ENCODE results near the gene EHMT1. TPM values are rescaled to one million over a fixed set of nuclear protein-coding genes. Genes with fewer than 3 reads are reported as not detected.
A peak's percentile ranks its signal among the peaks of the same experiment; 100 is the strongest.

Gene EHMT1
- total RNA-seq, 2 donors from 2014 or later: 93.1 to 184 TPM

DNA sequence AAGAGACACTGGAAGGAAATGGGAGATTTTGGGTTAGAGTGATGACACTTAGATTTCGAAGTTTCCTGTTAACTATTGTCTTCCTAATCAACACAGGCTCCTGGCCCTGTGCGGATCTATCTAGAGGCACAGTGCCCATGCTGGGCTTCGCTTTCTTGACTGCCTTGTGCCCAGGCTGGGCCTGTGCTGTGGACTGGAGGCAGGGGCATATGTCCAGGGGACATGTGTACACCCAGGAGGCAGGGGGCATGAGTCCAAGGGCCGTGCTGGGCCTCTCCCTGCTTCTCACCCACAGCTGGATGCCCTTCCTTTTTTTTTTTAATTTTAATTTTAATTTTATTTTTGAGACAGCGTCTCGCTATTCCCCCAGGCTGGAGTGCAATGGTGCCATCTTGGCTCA lies 37.6 kb downstream of the EHMT1 start:
- no peak for DNase-seq (ENCODE audit: low spot score)
- no peaks in the 10 kb centered on the region for H3K36me3 Mint-ChIP-seq
- H3K4me3 Mint-ChIP-seq: no peak overlapping the region
- no peaks in the 10 kb centered on the region for H3K9me3 Mint-ChIP-seq
- H3K27ac Mint-ChIP-seq: no peak overlapping the region
- ATAC-seq: no peak
- no peaks in the 10 kb centered on the region for H3K27me3 Mint-ChIP-seq
- peaks cover 28 to 30% of the 10 kb centered on the region in 2 donors for H3K4me1 Mint-ChIP-seq (ENCODE audit: low read depth in 2 of 2)

DNA sequence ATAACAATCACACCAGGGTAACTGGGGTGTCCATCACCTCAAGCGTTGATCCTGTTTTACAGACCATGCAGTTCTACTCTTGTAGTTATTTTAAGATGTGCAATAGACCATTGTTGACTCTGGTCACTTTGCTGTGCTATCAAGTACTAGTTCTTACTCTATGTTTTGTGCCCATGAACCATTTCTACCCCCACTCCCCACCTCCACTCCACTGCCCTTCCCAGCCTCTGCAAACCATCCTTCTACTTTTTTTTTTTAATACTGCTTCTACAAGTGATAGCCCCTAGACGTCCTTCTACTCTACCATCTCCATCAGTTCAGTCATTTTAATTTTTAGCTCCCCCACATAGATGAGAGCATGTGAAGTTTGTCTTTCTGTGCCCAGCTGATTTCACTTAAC lies 38.8 kb downstream of the EHMT1 start:
- ATAC-seq (no peak), DNase-seq (ENCODE audit: low spot score) (no peak)
- H3K27me3 Mint-ChIP-seq: no peaks in the 10 kb centered on the region
- peaks cover 24 to 27% of the 10 kb centered on the region in 2 donors for H3K4me1 Mint-ChIP-seq (ENCODE audit: low read depth in 2 of 2)
- H3K27ac Mint-ChIP-seq: no peak overlapping the region
- no peaks in the 10 kb centered on the region for H3K9me3 Mint-ChIP-seq
- no peaks in the 10 kb centered on the region for H3K36me3 Mint-ChIP-seq
- no peak overlapping the region for H3K4me3 Mint-ChIP-seq

DNA sequence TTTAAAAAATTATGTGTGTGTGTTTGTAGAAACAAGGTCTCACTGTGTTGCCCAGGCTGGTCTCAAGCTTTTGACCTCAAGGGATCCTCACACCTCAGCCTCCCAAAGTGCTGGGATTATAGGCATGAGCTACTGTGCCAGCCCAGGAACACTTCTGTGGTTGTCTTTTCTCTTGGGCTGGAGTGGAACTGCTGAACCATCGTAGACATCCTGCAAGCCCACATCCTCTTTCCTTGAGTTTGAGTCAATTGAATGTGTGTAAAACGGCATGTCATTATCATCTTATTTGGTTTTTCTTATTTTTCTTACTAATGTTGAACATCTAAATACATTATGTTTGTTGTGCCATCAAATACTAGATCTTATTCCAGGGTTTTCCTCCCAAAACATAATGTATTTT lies 40.0 kb downstream of the EHMT1 start:
- Mint-ChIP-seq H3K36me3 (no peaks in the 10 kb centered on the region), H3K9me3 (no peaks in the 10 kb centered on the region), H3K27me3 (no peaks in the 10 kb centered on the region), H3K4me1 (ENCODE audit: low read depth in 2 of 2) (peaks cover 24 to 31% of the 10 kb centered on the region in 2 donors), H3K27ac (peak overlapping the region; percentile 39 to 74), H3K4me3 (no peak overlapping the region)
- no peak for DNase-seq (ENCODE audit: low spot score)
- no peak for ATAC-seq

DNA sequence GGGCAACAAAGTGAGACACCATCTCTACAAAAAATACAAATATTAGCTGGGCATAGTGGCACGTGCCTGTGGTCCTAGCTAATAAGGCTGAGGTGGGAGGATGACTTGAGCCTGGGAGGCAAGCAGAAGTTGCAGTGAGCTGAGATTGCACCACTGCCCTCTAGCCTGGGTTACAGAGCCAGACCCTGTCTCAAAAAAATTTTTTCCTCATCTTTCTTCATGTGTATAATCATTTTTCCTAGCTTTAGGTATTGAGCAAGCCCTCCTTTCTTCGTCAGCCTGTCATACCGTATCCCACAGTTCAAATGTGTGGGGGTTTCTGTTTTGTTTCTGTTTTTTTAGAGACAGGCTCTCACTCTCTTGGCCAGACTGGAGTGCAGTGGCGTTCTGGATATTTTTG lies 41.3 kb downstream of the EHMT1 start:
- no peaks in the 10 kb centered on the region for H3K9me3 Mint-ChIP-seq
- DNase-seq (ENCODE audit: low spot score) (no peak), ATAC-seq (no peak)
- no peaks in the 10 kb centered on the region for H3K36me3 Mint-ChIP-seq
- no peaks in the 10 kb centered on the region for H3K27me3 Mint-ChIP-seq
- H3K4me3 Mint-ChIP-seq: no peak overlapping the region
- peaks cover 24 to 32% of the 10 kb centered on the region in 2 donors for H3K4me1 Mint-ChIP-seq (ENCODE audit: low read depth in 2 of 2)
- peak overlapping the region in 1 of 2 donors; percentile 52 for H3K27ac Mint-ChIP-seq

DNA sequence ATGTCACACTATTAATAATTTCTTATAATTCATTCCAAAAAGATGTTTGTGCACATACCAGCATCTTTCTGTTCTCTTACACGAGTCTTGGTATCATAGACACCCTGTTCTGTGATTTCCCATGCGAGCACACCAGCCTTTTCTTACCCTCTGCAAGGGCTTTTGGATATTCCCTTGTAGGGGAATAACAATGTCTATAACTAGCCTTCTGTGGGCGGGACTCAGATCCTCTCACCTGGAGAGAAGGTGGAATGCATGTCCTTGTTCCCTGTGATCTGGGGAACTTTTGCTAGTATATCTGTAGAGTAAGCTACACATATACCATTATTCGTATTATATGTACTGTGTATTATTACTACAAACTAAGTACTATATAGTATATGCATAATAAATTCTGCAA lies 44.8 kb downstream of the EHMT1 start:
- DNase-seq (ENCODE audit: low spot score): no peak
- no peak for ATAC-seq
- Mint-ChIP-seq H3K27me3 (no peaks in the 10 kb centered on the region), H3K9me3 (no peaks in the 10 kb centered on the region), H3K4me3 (no peak overlapping the region), H3K4me1 (ENCODE audit: low read depth in 2 of 2) (peaks cover 25 to 32% of the 10 kb centered on the region in 2 donors), H3K36me3 (no peaks in the 10 kb centered on the region), H3K27ac (no peak overlapping the region)

DNA sequence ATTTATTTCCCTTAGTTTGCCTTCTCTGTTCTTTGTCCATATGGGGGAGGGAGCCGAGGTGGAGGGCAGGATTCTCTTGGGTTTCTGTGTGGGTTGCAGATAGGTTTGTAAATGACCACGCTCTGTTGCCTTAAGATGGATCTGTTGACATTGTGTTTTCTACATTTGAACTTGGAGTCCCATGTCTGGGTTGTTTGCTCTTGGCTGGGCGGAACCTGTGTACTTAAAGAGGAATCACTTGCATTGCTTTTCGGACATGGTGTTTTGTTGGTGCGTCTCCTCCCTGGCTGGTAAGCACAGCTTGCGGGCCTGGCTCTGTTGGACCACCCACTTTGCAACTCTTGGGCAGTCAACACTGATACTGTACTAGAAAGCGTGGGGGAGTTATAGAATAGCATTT lies 45.9 kb downstream of the EHMT1 start:
- ATAC-seq (no peak), DNase-seq (ENCODE audit: low spot score) (no peak)
- H3K4me3 Mint-ChIP-seq: no peak overlapping the region
- H3K36me3 Mint-ChIP-seq: peaks cover 7% of the 10 kb centered on the region
- no peak overlapping the region for H3K27ac Mint-ChIP-seq
- no peaks in the 10 kb centered on the region for H3K27me3 Mint-ChIP-seq
- no peaks in the 10 kb centered on the region for H3K9me3 Mint-ChIP-seq
- H3K4me1 Mint-ChIP-seq (ENCODE audit: low read depth in 2 of 2): peaks cover 27 to 33% of the 10 kb centered on the region in 2 donors

DNA sequence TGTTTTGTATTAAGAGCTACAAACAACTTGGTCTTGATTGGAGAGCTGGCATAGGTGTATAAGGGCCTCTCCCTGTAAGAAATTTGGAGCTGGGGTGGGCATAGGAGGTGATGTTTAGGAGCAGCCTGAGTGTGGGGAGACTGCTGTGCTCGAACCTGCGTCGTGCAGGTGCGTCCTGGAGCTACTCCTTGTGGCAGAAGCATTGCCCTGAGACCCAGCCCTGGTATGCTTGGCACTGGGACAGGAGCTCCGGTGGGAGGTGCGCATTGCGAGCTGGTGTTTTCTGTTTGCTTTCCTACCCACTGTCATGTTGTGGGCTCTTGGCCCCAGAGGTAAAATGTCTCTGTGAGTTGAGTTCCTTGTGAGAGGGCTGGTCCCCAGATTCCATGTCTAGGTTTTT lies 46.4 kb downstream of the EHMT1 start:
- peaks cover 28 to 32% of the 10 kb centered on the region in 2 donors for H3K4me1 Mint-ChIP-seq (ENCODE audit: low read depth in 2 of 2)

DNA sequence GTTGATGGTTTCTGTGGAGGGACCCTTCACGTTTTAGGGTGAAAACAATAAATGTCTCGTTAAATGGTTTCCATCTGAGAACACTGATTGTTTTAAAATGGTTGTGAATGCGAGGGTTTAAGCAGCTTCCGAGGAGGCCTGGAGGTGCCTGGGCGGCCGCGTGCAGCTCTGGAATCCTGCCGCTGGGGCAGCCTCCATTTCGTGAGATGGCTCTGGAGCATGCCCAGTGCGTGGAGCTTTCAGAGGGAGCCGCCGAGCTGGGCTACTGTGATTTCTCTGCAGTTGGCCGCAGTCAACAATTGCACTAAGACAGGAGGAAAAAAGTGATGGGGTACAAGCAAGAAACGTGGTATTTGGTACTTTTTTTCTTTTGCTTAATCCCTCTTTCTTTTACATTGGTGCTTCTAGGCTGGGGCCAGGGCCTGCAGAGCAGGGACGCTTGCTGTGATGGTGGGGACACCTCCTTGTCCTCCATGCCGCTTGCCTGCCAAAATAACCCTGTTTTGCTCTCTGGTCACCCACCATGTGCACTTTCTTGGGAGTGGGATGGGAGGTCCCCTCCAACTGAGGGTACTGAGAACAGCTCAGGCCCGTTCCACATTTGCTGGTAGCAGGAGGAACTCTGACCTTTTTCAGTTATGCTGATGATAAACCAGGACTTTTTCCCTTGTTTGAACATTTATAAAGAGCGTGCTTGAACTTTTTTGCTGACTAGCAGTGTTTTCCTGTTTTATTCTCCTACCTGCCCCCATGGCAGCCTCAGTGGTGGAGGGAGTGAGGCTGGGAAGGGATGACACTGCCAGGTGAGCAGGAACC lies 47.1 kb downstream of the EHMT1 start:
- DNase-seq (ENCODE audit: low spot score) (no peak), ATAC-seq (no peak)
- Mint-ChIP-seq H3K36me3 (peaks cover 7% of the 10 kb centered on the region), H3K4me3 (no peak overlapping the region), H3K27me3 (no peaks in the 10 kb centered on the region), H3K27ac (no peak overlapping the region), H3K9me3 (no peaks in the 10 kb centered on the region), H3K4me1 (ENCODE audit: low read depth in 2 of 2) (peaks cover 32 to 36% of the 10 kb centered on the region in 2 donors)

More for the DNA sequence above, 46.4 kb downstream of the EHMT1 start:
- no peaks in the 10 kb centered on the region for H3K9me3 Mint-ChIP-seq
- ATAC-seq: no peak
- H3K27ac Mint-ChIP-seq: no peak overlapping the region
- no peak overlapping the region for H3K4me3 Mint-ChIP-seq
- H3K36me3 Mint-ChIP-seq: peaks cover 7% of the 10 kb centered on the region
- DNase-seq (ENCODE audit: low spot score): no peak
- no peaks in the 10 kb centered on the region for H3K27me3 Mint-ChIP-seq

DNA sequence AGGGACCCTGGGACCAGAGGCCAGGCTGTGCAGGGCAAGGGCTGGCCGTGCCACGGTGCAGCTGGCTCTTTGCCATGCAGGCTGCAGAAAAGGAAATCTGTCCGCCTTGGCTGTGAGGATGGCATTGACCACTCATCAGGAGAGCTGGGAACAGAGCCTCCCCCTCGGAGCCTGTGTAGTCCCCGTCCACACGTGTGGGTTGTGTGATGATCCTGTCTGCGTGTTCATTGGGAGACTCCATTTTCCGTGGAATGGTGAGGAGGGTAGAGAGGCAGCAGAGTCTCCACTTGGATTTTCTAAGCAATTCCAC lies 47.7 kb downstream of the EHMT1 start:
- Mint-ChIP-seq H3K27ac (no peak overlapping the region), H3K9me3 (no peaks in the 10 kb centered on the region), H3K4me3 (no peak overlapping the region), H3K36me3 (peaks cover 7% of the 10 kb centered on the region), H3K4me1 (ENCODE audit: low read depth in 2 of 2) (peaks cover 33 to 36% of the 10 kb centered on the region in 2 donors), H3K27me3 (no peaks in the 10 kb centered on the region)
- no peak for ATAC-seq
- no peak for DNase-seq (ENCODE audit: low spot score)

DNA sequence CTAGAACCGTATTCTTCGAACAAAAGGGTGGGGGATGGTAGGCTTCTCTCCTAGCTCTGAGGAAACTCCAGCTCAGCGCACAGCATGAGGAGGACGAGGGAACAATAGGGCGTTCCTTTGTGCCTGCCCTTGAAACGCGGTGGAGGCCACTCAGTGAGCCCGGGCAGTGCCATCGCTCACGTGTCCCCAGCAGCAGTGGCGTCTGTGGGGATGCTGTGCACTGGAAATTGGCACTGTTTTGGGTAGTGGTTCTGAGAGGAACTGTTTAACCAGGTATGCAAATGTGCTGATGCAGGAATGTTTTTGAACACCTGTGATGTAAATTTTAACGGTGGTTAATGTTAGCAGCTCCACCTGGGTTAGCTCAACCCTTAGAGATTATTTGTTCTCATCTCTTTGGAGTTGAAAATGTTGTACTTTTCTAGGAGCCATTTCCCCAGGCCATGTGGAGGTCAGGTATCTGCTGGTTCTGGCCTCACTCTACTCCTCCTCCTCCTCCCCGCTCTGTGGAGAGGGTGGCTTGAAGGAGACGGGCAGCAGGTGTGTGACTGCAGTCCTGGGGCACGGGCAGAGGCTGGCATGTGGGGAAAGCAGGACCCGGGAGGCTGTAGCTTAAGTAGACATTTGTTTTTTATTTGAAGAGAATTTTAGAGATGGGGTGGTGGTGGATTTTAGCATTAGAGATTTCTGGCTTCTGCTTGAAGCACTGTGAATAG lies 48.3 kb downstream of the EHMT1 start:
- Mint-ChIP-seq H3K4me1 (ENCODE audit: low read depth in 2 of 2) (peaks cover 36 to 38% of the 10 kb centered on the region in 2 donors), H3K27ac (peak overlapping the region; percentile 20 to 55), H3K36me3 (peaks cover 7% of the 10 kb centered on the region), H3K27me3 (no peaks in the 10 kb centered on the region), H3K4me3 (no peak overlapping the region), H3K9me3 (no peaks in the 10 kb centered on the region)
- DNase-seq (ENCODE audit: low spot score) (no peak), ATAC-seq (no peak)

DNA sequence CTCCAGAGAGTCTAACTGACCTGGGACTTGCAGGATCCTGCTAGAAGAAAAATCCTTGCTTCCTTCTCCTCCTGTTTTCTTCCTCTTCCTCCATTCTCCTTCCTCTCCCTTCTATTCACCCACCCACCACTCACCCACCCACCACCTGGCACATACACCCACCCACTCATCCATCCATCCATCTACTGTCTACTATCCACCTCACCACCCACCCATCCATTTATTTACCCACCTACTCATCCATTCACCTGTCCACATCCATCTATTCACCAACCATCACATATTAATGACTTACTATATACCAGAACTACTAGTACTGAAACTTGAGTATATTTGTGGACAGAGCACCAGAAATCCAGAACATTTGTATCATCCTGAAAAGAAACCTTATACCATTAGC lies 49.4 kb downstream of the EHMT1 start:
- H3K36me3 Mint-ChIP-seq: peaks cover 7% of the 10 kb centered on the region
- DNase-seq (ENCODE audit: low spot score): no peak
- H3K27me3 Mint-ChIP-seq: no peaks in the 10 kb centered on the region
- peak overlapping the region; percentile 20 to 32 for H3K27ac Mint-ChIP-seq
- no peak for ATAC-seq
- H3K9me3 Mint-ChIP-seq: no peaks in the 10 kb centered on the region
- peaks cover 37 to 49% of the 10 kb centered on the region in 2 donors for H3K4me1 Mint-ChIP-seq (ENCODE audit: low read depth in 2 of 2)
- no peak overlapping the region for H3K4me3 Mint-ChIP-seq

DNA sequence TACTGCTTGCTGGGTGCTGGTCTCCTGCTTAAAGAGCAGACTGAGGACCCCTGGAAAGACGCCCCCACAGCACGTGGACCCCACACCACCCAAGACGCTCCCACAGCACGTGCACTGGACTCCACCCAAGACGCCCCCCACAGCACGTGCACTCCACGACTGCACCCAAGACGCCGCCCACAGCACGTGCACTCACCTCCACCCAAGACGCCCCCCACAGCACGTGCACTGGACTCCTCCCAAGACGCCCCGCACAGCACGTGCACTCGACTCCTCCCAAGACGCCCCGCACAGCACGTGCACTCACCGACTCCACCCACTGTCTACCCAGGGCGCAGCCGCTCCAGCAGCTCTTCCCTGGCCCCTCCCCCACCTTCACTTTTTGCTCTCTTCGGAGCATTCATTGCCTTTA lies 50.5 kb downstream of the EHMT1 start:
- Mint-ChIP-seq H3K27ac (peak overlapping the region in 1 of 2 donors; percentile 32), H3K27me3 (no peaks in the 10 kb centered on the region), H3K36me3 (peaks cover 7% of the 10 kb centered on the region), H3K4me1 (ENCODE audit: low read depth in 2 of 2) (peaks cover 43 to 52% of the 10 kb centered on the region in 2 donors), H3K9me3 (no peaks in the 10 kb centered on the region), H3K4me3 (no peak overlapping the region)
- DNase-seq (ENCODE audit: low spot score) (no peak), ATAC-seq (peak; percentile 4 to 45)

DNA sequence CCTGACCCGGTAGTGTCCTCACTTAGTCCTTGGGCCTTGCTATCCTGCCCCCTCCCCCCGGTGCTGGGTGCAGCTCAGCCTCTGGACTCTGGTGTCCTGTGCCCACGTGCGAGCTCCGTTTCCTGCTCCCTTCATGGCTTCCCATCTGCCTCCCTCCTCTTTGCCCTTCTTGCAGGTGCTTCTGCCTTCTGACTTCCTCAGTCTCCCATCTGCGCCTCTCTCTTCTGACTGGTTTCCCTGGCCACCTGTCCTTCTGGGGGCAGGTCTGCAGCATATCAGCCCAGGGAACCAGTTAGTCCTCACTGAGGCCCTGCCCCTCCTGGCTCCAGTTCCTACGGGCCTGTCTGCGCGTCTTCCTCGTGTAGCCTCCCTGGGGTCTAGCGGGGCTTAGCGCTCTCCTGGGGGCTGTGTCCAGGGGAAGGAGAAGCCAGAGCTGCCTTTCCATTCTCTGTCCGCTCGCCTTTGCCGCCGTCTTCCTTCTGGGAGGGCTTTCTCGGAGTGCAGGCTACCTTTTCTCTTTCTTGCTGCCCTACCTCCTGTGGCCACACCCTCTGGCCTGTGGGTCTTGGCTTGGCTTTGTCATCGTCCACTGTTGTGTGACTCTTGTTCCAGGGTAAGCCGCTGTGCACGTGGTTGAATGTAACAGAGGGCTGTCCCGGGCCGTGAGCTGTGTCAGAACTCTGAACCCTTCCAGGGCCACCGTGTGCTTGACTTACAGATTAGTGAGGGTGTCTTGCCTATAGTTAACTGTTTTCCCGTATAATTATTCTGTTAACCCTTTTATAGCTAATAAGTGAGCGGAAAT lies 51.8 kb downstream of the EHMT1 start:
- peak; percentile 18 for DNase-seq (ENCODE audit: low spot score)
- Mint-ChIP-seq H3K36me3 (peaks cover 7% of the 10 kb centered on the region), H3K27me3 (no peaks in the 10 kb centered on the region), H3K9me3 (no peaks in the 10 kb centered on the region), H3K27ac (peak overlapping the region in 1 of 2 donors; percentile 31), H3K4me1 (ENCODE audit: low read depth in 2 of 2) (peaks cover 46 to 52% of the 10 kb centered on the region in 2 donors), H3K4me3 (no peak overlapping the region)
- no peak for ATAC-seq

DNA sequence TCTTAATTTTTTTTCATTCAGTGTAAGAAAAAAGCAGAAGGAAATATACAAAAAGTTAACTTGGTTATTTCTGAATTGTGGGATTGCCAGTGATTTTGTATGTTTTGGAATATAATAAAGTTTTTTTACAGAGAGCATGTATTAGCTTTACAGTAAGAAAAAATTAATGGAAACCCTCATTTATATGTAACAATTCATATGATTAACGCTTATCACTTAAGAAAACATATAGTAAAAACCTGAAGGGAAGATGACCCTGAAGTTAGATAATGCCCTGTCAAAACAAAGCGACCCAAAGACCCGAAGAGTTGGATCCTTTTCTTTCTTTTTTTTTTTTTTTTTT lies 52.4 kb downstream of the EHMT1 start:
- no peaks in the 10 kb centered on the region for H3K9me3 Mint-ChIP-seq
- no peaks in the 10 kb centered on the region for H3K27me3 Mint-ChIP-seq
- peak overlapping the region in 1 of 2 donors; percentile 31 for H3K27ac Mint-ChIP-seq
- DNase-seq (ENCODE audit: low spot score) (no peak), ATAC-seq (no peak)
- no peak overlapping the region for H3K4me3 Mint-ChIP-seq
- H3K36me3 Mint-ChIP-seq: peaks cover 7% of the 10 kb centered on the region
- H3K4me1 Mint-ChIP-seq (ENCODE audit: low read depth in 2 of 2): peaks cover 46 to 52% of the 10 kb centered on the region in 2 donors
